Activated T-helper 17 cell treated with anti-CD3 and anti-CD28 coated beads, Interleukin-2, amount 50 U/mL, for 72 hours (primary cell): ENCODE measurements around the gene EVI2A. TPM values are rescaled to one million over a fixed set of nuclear protein-coding genes. Genes with fewer than 3 reads are reported as not detected.
"Not testable (repeated sequence)": the region's sequence is repeated elsewhere in the genome, so short reads cannot be mapped to it uniquely, and the experiment has no call there.

ENCODE experiments used
- ATAC-seq: fragments of 150-1000 bp; cut with Tn5 transposase; replicated peaks from 2 replicates; pipeline ENCODE4 v1.10.0; 2021; ENCODE audit warnings: mild to moderate bottlenecking, moderate library complexity
- H3K27ac Mint-ChIP-seq: one replicate; pipeline ENCODE4 v1.8.0; 2022; ENCODE audit warnings: mixed read lengths
- H3K27me3 Mint-ChIP-seq: one replicate; pipeline ENCODE4 v1.8.0; 2022; ENCODE audit warnings: mixed read lengths
- H3K36me3 Mint-ChIP-seq: one replicate; pipeline ENCODE4 v1.8.0; 2022; ENCODE audit warnings: low read depth, mild to moderate bottlenecking, mixed read lengths
- H3K4me1 Mint-ChIP-seq: one replicate; pipeline ENCODE4 v1.8.0; 2022; ENCODE audit warnings: mixed read lengths
- H3K4me3 Mint-ChIP-seq: one replicate; pipeline ENCODE4 v1.8.0; 2022; ENCODE audit warnings: mild to moderate bottlenecking, mixed read lengths
- H3K9me3 Mint-ChIP-seq: one replicate; pipeline ENCODE4 v1.8.0; 2022; ENCODE audit warnings: mixed read lengths
- total RNA-seq, 2 donors: library from RNA; stranded (reverse); gene quantifications; one replicate each; pipeline ENCODE4 v1.2.3, GENCODE V29; 2022

EVI2A gene, protein sequence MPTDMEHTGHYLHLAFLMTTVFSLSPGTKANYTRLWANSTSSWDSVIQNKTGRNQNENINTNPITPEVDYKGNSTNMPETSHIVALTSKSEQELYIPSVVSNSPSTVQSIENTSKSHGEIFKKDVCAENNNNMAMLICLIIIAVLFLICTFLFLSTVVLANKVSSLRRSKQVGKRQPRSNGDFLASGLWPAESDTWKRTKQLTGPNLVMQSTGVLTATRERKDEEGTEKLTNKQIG
- 10 to 100 TPM; 11.7 to 21.8 TPM for total RNA-seq

DNA sequence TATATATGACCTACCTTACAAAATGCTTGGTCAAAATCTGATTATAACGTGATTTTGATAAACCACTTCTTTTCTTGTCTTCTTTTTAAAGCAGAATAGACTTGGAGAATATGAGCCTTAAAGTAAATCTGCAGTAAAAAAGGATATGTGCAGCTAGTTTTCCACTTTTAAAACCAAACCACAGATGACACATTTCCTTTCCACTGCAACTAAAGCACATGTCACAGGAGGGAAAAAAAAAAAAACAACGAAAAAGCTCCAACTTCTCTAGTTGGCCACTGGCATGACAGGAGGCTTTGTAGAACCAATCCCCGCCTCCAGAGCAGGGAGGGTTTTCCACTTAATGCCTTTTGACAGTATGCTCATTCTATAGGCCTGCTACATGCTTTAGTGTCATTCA is at the start of gene EVI2A:
Gene EVI2A (minus strand): TSS at position 142 of the 400 bp plus-strand sequence. CDS start 2,609 bp downstream, outside the sequence.
- H3K4me3 Mint-ChIP-seq: peak within 1 kb of the TSS; percentile 79
- H3K36me3 Mint-ChIP-seq: peaks cover 40% of the 10 kb centered on the region
- no peaks in the 10 kb centered on the region for H3K9me3 Mint-ChIP-seq
- no peaks in the 10 kb centered on the region for H3K27me3 Mint-ChIP-seq
- peak; percentile 79 for ATAC-seq
- H3K4me1 Mint-ChIP-seq: peaks cover 16% of the 10 kb centered on the region
- peak within 1 kb of the TSS; percentile 93 for H3K27ac Mint-ChIP-seq

DNA sequence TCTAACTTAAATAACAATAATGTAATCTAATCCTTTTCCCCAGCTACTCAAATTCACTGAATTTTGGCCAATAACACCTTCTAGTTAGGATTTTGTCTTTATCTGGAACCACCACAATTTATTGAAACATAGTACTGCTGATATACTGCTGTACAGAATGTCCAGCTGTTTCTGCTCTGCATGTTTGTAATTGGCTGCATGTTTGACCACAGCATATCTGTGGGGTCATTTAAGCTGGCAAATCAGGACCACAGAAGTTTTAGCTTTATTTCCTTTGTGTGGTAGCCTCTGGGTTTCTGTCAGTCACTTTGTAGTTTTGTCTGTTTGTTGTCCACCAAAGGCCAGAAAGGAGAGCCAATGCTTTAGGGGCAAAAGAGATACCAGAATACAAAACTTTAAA is 47.8 kb upstream of the EVI2A start:
- H3K4me3 Mint-ChIP-seq: no peak overlapping the region

DNA sequence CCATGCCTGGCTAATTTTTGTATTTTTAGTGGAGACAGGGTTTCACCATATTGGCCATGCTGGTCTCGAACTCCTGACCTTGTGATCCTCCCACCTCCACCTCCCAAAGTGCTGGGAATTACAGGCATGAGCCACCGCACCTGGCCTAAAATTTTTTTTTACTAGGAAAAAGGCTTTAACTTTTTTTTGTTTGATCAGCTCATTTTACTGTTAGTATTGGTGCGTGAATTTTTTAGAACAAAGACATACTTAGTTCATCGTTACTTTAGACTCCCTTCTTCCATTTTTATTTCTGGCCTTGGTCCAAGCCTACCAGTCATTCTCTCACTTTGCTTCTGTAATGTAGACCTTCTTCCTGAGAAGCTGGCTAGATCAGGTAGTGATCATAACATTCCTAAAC is 44.7 kb upstream of the EVI2A start:
- H3K27ac Mint-ChIP-seq: no peak overlapping the region
- H3K9me3 Mint-ChIP-seq: no peaks in the 10 kb centered on the region
- H3K36me3 Mint-ChIP-seq: peaks cover 29% of the 10 kb centered on the region
- no peak overlapping the region for H3K4me3 Mint-ChIP-seq
- peaks cover 1% of the 10 kb centered on the region for H3K4me1 Mint-ChIP-seq
- ATAC-seq: no peak
- H3K27me3 Mint-ChIP-seq: no peaks in the 10 kb centered on the region

More for the DNA sequence above, 47.8 kb upstream of the EVI2A start:
- Mint-ChIP-seq H3K27ac (no peak overlapping the region), H3K27me3 (no peaks in the 10 kb centered on the region), H3K36me3 (peaks cover 9% of the 10 kb centered on the region), H3K4me1 (peaks cover 8% of the 10 kb centered on the region), H3K9me3 (no peaks in the 10 kb centered on the region)
- no peak for ATAC-seq

DNA sequence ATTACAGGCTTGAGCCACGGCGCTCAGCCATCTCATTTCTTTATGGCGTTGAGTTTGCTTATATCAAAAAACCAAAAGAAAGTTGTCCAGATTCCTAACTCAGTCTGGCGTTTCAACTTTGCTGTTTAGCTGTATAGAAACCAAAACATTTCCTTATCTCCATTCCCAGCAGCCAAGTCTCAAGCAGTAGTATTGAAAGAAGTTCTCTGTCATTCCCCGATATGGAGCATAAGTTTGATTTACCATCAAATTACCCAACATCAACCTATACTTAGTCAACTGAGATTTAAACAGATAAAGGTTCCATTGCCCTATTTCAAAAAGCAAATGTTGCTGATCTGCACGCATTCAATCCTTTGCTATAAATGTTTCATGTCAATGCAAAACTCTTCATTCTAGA is 42.6 kb upstream of the EVI2A start:
- Mint-ChIP-seq H3K4me3 (no peak overlapping the region), H3K9me3 (no peaks in the 10 kb centered on the region), H3K4me1 (no peaks in the 10 kb centered on the region), H3K27me3 (no peaks in the 10 kb centered on the region), H3K36me3 (peaks cover 49% of the 10 kb centered on the region), H3K27ac (no peak overlapping the region)
- no peak for ATAC-seq

DNA sequence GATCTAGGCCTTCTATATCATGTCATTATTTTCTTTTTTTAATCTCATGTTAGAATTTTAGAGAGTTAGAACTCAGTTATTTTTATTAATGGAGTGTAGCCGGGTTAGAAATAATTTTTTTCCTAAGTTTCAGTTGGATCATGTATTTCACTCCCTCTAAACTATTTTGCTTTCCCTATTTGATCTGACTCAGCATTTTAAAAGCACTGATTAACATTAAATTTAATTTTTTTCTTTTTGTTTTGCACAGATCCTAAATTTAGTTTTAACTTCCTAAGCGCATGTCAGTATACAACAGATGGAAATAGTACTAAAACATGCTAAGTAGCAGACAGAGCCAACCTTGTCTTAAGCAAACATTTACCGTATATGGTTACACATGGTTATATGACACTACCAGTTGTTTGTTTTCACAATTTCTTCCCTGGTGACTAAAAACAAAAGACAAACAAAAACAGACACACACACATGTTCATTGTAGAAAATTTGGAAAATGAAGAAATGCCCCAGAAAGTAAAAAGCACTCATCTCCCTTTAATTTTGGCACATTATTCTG is 36.5 kb upstream of the EVI2A start:
- Mint-ChIP-seq H3K27me3 (no peaks in the 10 kb centered on the region), H3K27ac (no peak overlapping the region), H3K36me3 (peaks cover 77% of the 10 kb centered on the region), H3K9me3 (no peaks in the 10 kb centered on the region), H3K4me3 (no peak overlapping the region), H3K4me1 (no peaks in the 10 kb centered on the region)
- no peak for ATAC-seq

DNA sequence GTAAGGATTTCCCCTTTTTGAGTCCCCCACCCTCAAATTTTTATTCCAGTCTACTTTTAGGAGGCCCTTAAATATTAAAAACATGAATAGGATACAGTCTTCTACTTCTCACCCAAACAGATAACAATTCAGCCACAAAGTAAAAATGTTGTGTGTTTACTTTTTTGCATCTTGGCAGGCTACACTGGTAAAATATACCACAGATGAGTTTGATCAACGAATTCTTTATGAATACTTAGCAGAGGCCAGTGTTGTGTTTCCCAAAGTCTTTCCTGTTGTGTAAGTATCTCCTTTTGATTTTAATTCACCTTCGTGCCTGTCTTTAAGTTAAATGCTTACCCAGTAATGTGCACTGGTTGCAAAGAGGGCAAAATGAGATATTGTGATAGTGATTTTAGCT is 35.7 kb upstream of the EVI2A start:
- Mint-ChIP-seq H3K4me3 (no peak overlapping the region), H3K27ac (no peak overlapping the region), H3K36me3 (peaks cover 76% of the 10 kb centered on the region), H3K27me3 (no peaks in the 10 kb centered on the region), H3K9me3 (no peaks in the 10 kb centered on the region), H3K4me1 (no peaks in the 10 kb centered on the region)
- no peak for ATAC-seq

DNA sequence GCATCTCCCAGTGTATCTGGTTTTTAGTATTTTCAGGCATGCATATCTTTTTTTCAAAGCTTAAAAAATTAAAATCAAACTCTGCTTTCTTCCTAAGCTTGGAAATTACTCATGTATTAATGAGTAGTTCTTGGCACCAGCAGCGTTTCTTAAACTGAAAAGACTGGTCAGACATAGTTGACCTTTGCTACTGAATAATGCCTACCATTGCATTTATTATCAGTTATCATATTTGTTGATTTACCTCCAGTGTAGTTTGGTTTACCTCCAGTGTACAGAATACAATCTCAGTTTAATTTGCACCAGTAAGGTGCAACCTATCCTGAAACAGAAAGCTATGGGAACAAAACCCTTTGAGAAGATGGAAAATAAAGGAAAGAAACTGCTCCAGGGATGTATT is 34.5 kb upstream of the EVI2A start:
- no peak for ATAC-seq
- Mint-ChIP-seq H3K27me3 (no peaks in the 10 kb centered on the region), H3K36me3 (peaks cover 75% of the 10 kb centered on the region), H3K27ac (no peak overlapping the region), H3K4me3 (no peak overlapping the region), H3K9me3 (no peaks in the 10 kb centered on the region), H3K4me1 (no peaks in the 10 kb centered on the region)

DNA sequence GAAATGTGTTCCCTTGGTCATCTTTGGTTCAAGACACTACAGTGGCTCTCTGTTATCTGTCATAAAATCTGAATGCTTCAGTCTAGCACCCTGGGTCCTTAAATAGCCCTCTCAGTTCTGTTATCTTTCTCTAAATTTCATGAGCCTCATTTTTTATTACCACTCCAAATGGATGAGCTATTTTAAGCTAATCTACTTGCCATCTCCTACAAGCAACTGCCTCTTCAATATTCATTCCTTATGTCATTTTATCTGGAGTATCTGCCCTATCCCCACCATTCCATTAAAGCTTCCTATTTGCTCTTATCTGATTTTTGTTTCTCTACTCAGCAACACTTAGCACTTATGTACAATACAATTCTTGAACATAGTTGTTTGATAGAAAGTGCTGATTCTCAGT is 28.0 kb upstream of the EVI2A start:
- Mint-ChIP-seq H3K4me3 (no peak overlapping the region), H3K27ac (no peak overlapping the region), H3K9me3 (no peaks in the 10 kb centered on the region), H3K27me3 (no peaks in the 10 kb centered on the region), H3K4me1 (no peaks in the 10 kb centered on the region), H3K36me3 (peaks cover 53% of the 10 kb centered on the region)
- no peak for ATAC-seq

DNA sequence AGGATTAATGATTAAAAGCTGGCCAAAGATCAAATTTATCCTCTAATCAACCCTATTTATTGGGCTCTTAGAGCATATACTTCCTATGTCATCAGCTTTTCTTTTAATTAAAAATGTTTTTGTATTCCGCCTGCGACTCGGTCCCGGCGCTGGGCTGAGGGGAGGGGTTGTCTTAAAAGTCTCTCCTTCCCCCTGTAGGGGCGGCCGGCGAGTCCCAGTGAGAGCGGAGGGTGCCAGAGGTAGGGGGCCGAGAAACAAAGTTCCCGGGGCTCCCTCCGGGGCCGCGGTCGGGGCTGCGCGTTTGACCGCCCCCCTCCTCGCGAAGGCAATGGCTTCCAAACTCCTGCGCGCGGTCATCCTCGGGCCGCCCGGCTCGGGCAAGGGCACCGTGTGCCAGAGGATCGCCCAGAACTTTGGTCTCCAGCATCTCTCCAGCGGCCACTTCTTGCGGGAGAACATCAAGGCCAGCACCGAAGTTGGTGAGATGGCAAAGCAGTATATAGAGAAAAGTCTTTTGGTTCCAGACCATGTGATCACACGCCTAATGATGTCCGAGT is 23.8 kb upstream of the EVI2A start:
- H3K4me1 Mint-ChIP-seq, H3K27me3 Mint-ChIP-seq, H3K9me3 Mint-ChIP-seq, H3K4me3 Mint-ChIP-seq, H3K27ac Mint-ChIP-seq: not testable (repeated sequence)
- peaks cover 32% of the 10 kb centered on the region for H3K36me3 Mint-ChIP-seq
- ATAC-seq: peak; percentile 26

DNA sequence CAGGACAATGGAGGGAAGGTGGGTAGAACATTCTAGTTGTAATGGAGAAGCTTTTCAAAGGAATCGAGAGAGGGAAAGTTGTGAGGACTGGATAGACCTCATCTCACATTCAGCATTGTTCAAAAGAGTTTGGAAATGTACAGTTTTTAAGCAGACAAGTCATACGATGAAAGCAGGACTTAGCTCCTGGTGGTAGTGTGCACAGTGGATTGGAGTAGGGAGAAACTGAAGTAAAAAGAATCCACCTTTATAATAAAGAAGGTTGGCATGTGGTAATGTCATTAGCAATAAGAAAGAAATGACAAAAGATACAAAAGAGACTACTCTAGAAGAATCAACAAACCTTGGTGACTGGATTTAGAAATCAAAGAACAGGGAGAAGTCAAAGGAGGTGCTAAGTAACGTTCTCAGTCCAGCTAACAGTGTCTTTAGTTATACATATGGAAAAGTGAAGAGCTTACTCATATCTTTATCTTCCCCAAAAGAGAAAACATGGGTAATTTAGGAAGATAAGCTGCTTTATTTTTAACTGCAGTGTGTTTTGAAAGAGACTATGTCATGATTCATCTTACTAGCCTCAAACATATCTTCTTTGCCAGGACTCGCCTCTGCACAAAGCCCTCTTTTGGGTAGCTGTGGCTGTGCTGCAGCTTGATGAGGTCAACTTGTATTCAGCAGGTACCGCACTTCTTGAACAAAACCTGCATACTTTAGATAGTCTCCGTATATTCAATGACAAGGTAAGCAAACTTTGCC is 18.7 kb upstream of the EVI2A start:
- Mint-ChIP-seq H3K36me3 (peaks cover 40% of the 10 kb centered on the region), H3K9me3 (no peaks in the 10 kb centered on the region)

DNA sequence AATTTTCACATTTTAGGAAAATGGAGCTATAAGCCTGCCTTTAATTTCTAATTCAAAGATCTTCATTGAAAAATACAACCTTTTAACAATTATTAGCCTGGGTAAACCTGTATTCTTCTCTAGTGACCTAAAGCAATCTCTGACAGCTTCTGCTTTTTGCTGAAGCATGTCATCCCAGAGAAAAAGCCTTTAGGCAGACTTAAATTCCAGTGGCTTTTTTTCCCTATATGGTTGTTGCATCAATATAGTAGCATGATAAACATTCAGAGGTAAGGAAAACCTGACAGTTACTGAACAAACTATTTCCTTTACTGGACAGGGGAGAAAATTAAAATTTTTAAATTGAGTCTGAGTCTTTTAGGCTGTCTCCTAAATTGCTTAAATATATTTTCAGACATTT is 7.8 kb upstream of the EVI2A start:
- H3K27me3 Mint-ChIP-seq: no peaks in the 10 kb centered on the region
- no peaks in the 10 kb centered on the region for H3K9me3 Mint-ChIP-seq
- peaks cover 8% of the 10 kb centered on the region for H3K4me1 Mint-ChIP-seq
- H3K4me3 Mint-ChIP-seq: no peak overlapping the region
- H3K27ac Mint-ChIP-seq: no peak overlapping the region
- peaks cover 28% of the 10 kb centered on the region for H3K36me3 Mint-ChIP-seq
- no peak for ATAC-seq

More for the DNA sequence above, 18.7 kb upstream of the EVI2A start:
- no peak overlapping the region for H3K4me3 Mint-ChIP-seq
- no peaks in the 10 kb centered on the region for H3K27me3 Mint-ChIP-seq
- no peak for ATAC-seq
- peak overlapping the region; percentile 7 for H3K27ac Mint-ChIP-seq
- no peaks in the 10 kb centered on the region for H3K4me1 Mint-ChIP-seq

DNA sequence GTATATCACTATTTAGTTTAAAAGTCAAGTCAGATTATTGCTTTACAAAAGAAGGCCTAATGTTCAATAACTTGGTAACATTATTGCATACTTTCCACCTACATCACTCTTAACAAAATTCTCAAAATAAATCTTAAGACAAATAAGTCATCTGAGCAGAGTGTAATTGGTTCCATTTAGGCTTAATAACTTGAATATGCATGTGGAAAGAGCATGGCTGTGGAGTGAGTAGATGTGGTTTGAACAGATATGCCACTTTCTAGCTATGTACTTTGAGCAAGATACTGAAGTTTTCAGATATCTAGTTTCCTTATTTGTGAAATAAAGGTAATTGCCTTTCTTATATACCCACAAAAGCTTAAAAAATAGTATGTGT is 6.7 kb upstream of the EVI2A start:
- no peak overlapping the region for H3K4me3 Mint-ChIP-seq
- peaks cover 8% of the 10 kb centered on the region for H3K4me1 Mint-ChIP-seq
- H3K9me3 Mint-ChIP-seq: no peaks in the 10 kb centered on the region
- H3K36me3 Mint-ChIP-seq: peaks cover 28% of the 10 kb centered on the region
- no peaks in the 10 kb centered on the region for H3K27me3 Mint-ChIP-seq
- ATAC-seq: no peak
- H3K27ac Mint-ChIP-seq: no peak overlapping the region

DNA sequence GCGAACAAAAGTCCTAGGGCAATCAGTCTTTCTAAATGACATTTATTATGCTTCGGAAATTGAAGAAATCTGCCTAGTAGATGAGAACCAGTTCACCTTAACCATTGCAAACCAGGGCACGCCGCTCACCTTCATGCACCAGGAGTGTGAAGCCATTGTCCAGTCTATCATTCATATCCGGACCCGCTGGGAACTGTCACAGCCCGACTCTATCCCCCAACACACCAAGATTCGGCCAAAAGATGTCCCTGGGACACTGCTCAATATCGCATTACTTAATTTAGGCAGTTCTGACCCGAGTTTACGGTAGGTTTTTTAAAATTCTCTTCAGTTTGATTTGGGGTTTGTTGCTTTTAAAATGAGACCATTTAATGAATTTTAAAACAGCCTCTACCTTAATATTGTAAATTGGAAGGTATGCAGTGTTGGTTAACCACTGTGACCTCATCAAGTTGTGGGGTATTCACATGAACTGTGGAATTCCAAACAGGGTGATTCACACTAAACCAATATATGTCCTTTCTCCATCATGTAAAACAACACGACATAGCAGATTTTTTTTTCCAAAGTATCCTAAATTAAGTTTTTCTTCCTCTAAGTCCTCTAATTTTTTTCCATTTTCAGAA is 6.2 kb upstream of the EVI2A start:
- Mint-ChIP-seq H3K4me1 (peaks cover 8% of the 10 kb centered on the region), H3K9me3 (no peaks in the 10 kb centered on the region), H3K4me3 (no peak overlapping the region), H3K27me3 (no peaks in the 10 kb centered on the region), H3K27ac (no peak overlapping the region), H3K36me3 (peaks cover 28% of the 10 kb centered on the region)
- ATAC-seq: no peak

DNA sequence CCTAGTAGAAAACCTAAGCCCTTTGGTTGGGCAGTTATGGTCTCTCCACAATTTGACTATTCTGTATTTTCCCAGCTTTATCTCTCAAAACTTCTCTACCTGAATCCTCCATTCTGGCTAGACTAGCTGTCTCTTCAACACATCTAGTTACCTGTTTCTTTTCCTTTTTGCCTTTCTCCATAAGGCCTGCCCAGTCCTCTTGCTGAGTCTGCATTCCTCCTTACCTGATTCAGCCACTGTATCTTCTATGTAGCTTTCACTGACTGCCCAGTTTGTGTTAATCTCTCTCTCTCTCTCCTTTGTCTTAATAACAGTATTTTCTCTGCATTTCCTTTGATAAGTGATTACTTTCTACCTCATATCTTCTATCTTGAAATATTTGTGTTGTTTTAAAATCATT is 2.1 kb upstream of the EVI2A start:
- Mint-ChIP-seq H3K27me3 (no peaks in the 10 kb centered on the region), H3K27ac (no peak overlapping the region), H3K9me3 (no peaks in the 10 kb centered on the region), H3K36me3 (peaks cover 43% of the 10 kb centered on the region), H3K4me1 (peaks cover 14% of the 10 kb centered on the region), H3K4me3 (no peak overlapping the region)
- ATAC-seq: no peak
